ENCODE data around the gene LRRC8D. TPM values are rescaled to one million over a fixed set of nuclear protein-coding genes. Genes with fewer than 3 reads are reported as not detected.

Gene LRRC8D
- total RNA-seq, 1 experiment from 2014 or later, result 19.6 TPM

DNA sequence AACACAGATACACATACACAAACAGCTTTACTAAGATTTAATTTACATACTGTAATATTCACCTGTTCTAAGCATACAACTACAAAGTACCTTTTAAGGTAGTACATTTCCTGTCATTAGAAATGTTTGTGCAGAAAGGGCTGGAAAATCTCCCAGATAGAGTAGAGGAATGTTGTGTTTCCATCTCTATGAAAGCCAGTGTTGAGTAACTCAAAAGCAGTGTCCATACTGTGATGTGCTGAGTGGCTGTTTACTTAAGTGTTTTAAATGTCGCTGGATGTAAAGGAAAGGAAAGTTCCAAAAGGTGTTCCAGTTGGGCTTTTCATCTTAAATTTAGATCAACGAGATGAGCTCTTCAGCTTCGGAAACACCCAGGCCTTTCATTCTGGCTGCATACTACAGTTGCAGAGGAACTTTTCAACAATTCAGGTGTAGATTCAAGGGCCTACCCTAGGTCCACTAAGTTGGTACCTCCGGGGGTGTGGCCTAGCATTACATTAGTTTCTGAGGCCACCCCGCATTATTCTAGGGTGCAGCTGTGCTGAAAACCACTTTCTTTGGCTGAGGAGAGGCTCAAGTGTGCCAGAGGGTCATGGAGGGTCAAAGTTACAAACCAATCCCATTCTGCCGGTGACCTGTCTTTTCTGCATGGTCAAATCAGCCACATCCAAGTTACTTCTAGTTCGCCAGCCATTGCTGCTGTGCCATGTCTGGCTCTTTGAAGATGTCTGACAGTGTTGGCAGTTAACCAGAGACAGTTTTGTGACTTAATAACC, 78.1 kb downstream of the LRRC8D start:
- TF ChIP-seq EZH2 (IDR thresholded peaks at IDR 0.05; ENCODE audit: low read length, unreplicated experiment), result no peak
- no peak for TF ChIP-seq EZH2phosphoT487 (IDR thresholded peaks at IDR 0.05; ENCODE audit: borderline replicate concordance, low read length)
- TF ChIP-seq, protein P1, sequence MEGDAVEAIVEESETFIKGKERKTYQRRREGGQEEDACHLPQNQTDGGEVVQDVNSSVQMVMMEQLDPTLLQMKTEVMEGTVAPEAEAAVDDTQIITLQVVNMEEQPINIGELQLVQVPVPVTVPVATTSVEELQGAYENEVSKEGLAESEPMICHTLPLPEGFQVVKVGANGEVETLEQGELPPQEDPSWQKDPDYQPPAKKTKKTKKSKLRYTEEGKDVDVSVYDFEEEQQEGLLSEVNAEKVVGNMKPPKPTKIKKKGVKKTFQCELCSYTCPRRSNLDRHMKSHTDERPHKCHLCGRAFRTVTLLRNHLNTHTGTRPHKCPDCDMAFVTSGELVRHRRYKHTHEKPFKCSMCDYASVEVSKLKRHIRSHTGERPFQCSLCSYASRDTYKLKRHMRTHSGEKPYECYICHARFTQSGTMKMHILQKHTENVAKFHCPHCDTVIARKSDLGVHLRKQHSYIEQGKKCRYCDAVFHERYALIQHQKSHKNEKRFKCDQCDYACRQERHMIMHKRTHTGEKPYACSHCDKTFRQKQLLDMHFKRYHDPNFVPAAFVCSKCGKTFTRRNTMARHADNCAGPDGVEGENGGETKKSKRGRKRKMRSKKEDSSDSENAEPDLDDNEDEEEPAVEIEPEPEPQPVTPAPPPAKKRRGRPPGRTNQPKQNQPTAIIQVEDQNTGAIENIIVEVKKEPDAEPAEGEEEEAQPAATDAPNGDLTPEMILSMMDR (conservative IDR thresholded peaks at IDR 0.05; ENCODE audit: low read depth, low read length), result no peak
- intact Hi-C loops (cut with micrococcal nuclease), result no loop called here
- CTCF ChIA-PET, result no interaction called here
- no peaks in the 10 kb centered on the region for H3F3A ChIP-seq (ENCODE audit: low read length, unreplicated experiment)
- no peaks in the 10 kb centered on the region for H3K27me3 ChIP-seq (ENCODE audit: low read length)
- BruUV-seq (replicated peaks), result no TSS peak
- no peak overlapping the region for H2AFZ ChIP-seq (ENCODE audit: low read length)
- peaks cover 6% of the 10 kb centered on the region; the same call in 1 of the 2 replicates for H3K36me3 ChIP-seq (ENCODE audit: low read depth, low read length)
- no peaks in the 10 kb centered on the region for H3K79me2 ChIP-seq (ENCODE audit: low read length)
- DNase-seq, result no peak
- H3K4me1 ChIP-seq (ENCODE audit: insufficient read depth, low read length), result peaks cover 7% of the 10 kb centered on the region
- H3K4me3 ChIP-seq (ENCODE audit: low read length), result no peak overlapping the region
- H3K9me2 ChIP-seq (replicated peaks; ENCODE audit: low read length), result no peaks in the 10 kb centered on the region
- H3K4me2 ChIP-seq (ENCODE audit: low read length), result no peak overlapping the region
- H3K9me3 ChIP-seq (ENCODE audit: low read length), result no peaks in the 10 kb centered on the region
- no peak overlapping the region for H3K9ac ChIP-seq (ENCODE audit: low read length)
- no peaks in the 10 kb centered on the region for H4K20me1 ChIP-seq (ENCODE audit: low read length)
- POLR2A ChIA-PET (ENCODE audit: unreplicated experiment), result no interaction called here
- no peak overlapping the region for H3K27ac ChIP-seq (ENCODE audit: low read length)
- ATAC-seq, result no peak

DNA sequence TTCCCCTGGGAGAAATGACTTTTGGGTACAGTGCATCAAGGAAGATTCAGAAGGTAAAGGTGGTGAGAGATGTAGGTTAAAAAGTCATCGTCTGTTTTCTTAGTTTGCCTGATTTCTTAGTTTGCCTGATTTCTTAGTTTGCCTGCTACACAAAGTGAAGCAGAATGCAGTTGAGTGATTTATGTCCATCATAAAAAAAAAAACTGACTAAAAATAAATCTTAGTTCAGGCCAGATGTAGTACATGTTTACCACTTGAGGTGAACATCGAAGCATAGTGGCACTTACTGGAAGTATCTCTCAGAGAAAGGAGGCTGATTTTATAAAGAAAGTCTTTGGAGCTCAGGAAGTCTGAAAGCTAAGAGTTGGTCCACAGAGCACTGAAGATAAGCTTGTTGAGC, 79.5 kb downstream of the LRRC8D start:
- Histone ChIP-seq H3K79me2 (ENCODE audit: low read length) (no peaks in the 10 kb centered on the region), H3K4me1 (ENCODE audit: insufficient read depth, low read length) (peaks cover 12% of the 10 kb centered on the region)

More for the DNA sequence above, 79.5 kb downstream of the LRRC8D start:
- ChIA-PET POLR2A (ENCODE audit: unreplicated experiment) (no interaction called here), CTCF (no interaction called here)
- Histone ChIP-seq H3K4me2 (ENCODE audit: low read length) (no peak overlapping the region), H3K36me3 (ENCODE audit: low read depth, low read length) (peaks cover 3% of the 10 kb centered on the region; the same call in 1 of the 2 replicates), H2AFZ (ENCODE audit: low read length) (no peak overlapping the region), H3F3A (ENCODE audit: low read length, unreplicated experiment) (no peaks in the 10 kb centered on the region), H3K27me3 (ENCODE audit: low read length) (no peaks in the 10 kb centered on the region), H3K27ac (ENCODE audit: low read length) (no peak overlapping the region), H3K9me2 (replicated peaks; ENCODE audit: low read length) (no peaks in the 10 kb centered on the region), H3K9me3 (ENCODE audit: low read length) (no peaks in the 10 kb centered on the region), H3K9ac (ENCODE audit: low read length) (no peak overlapping the region), H3K4me3 (ENCODE audit: low read length) (no peak overlapping the region), H4K20me1 (ENCODE audit: low read length) (no peaks in the 10 kb centered on the region)
- no TSS peak for BruUV-seq (replicated peaks)
- intact Hi-C loops (cut with micrococcal nuclease), result no loop called here
- DNase-seq (no peak), ATAC-seq (no peak)
- TF ChIP-seq, protein P1 (conservative IDR thresholded peaks at IDR 0.05; ENCODE audit: low read depth, low read length), result no peak
- TF ChIP-seq EZH2phosphoT487 (IDR thresholded peaks at IDR 0.05; ENCODE audit: borderline replicate concordance, low read length), result no peak
- no peak for TF ChIP-seq EZH2 (IDR thresholded peaks at IDR 0.05; ENCODE audit: low read length, unreplicated experiment)
